GM19099 (cell line): ENCODE data around the gene RABGAP1.

Source experiments
- POLR2A ChIP-seq: IDR thresholded peaks from 3 replicates; pipeline ENCODE4 v1.6.1; 2011; ENCODE audit warnings: low read depth; ENCODE audit not compliant: insufficient read length; ENCODE audit errors: extremely low read depth

The RABGAP1 gene

GRCh38 chr9:122940749-122941581 is at the start of gene RABGAP1:
Gene RABGAP1 (plus strand): TSS chr9:122941020. CDS start chr9:122957060, 16,040 bp downstream.
- peak; percentile 85 for TF ChIP-seq POLR2A

- no peak for TF ChIP-seq POLR2A
Measured at GRCh38 chr9:122897969-122898368, 42.9 kb upstream of the RABGAP1 start.

DNA sequence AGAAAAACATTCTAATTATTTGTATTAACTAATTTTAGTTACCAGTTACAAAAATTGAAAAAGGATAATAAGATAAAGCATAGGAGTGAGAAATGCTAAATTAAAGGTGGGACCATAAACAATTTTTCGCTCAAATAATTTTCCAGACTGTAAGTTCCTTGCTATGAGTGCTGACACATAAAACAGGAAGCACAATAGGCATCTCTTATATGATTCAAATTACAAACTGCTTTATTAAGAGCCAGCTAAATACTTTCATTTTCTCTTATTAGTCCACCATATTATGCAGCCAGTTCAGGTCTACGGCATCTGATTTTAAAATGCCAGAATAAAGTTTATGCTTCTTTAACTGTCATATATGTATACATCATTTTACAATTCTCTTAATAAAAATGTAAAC is 40.0 kb upstream of the RABGAP1 start:
- no peak for TF ChIP-seq POLR2A

GRCh38 chr9:122904466-122904822 is 36.4 kb upstream of the RABGAP1 start:
- TF ChIP-seq POLR2A: no peak

DNA sequence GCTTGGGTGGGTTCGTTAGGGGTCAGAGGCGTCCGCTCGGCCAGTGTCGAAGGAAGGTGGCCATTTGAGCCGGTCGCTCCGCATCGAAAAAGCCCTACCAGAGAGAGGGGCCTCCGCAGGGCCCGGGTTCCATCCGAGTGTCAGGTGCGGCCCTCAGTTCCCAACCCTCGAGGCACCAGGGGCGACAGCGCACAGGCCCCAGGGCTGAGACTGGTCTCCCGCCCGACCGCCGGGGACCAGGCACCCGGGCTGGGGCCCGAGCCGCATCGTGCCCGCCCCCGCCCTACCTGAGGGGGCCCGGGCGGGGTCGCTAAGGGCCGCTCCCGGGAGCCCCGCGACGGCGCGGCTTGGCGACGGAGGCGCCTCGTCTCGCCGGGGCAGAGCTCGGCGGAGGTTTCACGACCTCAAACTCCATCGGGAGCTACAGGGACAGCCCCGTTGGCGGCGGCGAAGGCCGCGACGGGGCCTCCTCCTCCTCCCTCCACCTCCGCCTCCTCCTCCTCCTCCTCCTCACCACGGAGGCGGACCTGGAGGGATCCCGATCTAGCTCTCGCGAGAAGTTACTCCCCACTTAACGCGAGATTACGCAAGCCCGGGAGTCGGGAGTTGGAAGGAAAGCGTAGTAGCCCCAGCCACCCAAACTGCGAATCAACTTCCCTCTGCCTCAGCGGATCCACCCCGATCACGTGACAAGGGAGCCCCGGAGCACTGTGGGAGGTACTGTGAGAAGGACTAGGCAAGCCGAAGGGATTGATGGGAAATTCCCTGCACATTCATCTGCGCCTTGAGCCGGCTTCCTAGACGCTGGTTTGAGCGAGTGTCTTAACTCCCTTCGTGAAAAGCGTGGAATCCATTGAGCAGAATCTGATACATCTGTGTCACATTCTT is 35.8 kb upstream of the RABGAP1 start, which contains the start of gene RC3H2:
RC3H2 (minus strand) TSS at position 537 of the 888 bp plus-strand sequence. CDS start 7,850 bp downstream, outside the sequence.
- peak; percentile 96 for TF ChIP-seq POLR2A

- no peak for TF ChIP-seq POLR2A
Measured at GRCh38 chr9:122912671-122912963, 28.2 kb upstream of the RABGAP1 start.

DNA sequence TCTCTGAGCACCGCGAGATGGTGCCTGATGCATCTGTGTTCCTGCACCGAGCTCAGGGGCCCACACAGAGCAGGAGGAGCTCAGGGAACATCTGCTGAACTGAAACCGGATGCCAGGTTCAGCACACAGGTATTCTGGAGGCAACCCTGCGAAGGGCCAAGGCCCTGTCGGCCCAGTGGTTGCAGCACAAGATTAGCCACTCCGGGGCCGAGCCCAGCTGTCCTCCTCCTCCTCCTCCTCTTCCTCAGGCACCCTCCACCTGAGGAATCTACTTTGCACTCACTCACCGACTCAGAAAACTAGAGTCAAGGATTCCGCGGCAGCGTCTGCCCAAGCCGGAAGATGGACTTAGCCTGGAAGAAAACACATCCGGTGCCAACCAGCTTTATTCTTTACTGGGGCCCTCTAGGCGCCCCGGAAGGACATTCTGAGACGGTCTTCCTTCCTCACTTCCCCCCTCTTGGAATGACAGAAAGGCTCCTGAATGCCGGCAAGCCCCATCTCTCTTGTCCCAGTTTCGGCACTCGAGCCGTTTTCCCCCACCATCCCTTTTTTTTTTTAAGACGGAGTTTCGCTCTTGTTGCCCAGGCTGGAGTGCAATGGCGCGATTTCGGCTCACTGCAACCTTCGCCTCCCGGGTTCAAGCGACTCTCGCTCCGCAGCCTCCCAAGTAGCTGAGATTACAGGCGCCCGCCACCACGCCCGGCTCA is 27.7 kb upstream of the RABGAP1 start, which contains the start of gene ZBTB6:
ZBTB6 (minus strand) TSS at position 360 of the 710 bp plus-strand sequence. CDS start 1,251 bp downstream, outside the sequence.
- peak; percentile 85 for TF ChIP-seq POLR2A

DNA sequence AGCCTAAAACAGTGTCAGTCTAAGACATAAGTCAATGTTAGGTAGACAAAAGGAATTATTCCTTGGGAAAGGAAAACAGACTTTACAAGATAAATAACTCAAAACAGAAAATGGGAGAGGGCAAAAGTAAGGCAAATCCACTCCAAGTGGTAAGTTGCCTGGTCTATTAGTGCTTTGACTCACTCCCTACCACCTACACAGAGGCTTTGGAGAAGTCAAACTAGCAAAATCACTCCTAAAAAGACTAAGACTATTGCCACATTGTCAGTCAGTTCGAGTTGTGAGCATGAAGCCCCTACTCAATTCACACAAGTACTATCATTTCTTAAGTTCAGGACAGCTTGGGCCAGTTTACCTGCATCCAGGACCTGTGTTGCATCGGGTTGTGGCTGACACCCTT is 22.5 kb upstream of the RABGAP1 start:
- no peak for TF ChIP-seq POLR2A

DNA sequence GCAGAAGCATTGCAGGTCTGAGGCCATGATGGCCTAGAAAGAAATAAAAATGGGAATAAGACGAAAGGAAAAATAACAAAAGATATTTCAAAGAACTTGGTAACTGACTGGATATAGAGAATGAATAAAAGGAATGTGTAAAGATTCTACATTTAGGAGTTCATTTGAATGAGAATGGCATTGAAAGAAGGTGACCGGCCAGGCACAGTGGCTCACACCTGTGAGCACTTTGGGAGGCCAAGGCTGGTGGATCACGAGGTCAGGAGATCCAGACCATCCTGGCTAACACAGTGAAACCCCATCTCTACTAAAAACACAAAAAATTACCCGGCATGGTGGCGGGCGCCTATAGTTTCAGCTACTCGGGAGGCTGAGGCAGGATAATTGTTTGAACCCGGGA is 18.1 kb upstream of the RABGAP1 start:
- TF ChIP-seq POLR2A: no peak

DNA sequence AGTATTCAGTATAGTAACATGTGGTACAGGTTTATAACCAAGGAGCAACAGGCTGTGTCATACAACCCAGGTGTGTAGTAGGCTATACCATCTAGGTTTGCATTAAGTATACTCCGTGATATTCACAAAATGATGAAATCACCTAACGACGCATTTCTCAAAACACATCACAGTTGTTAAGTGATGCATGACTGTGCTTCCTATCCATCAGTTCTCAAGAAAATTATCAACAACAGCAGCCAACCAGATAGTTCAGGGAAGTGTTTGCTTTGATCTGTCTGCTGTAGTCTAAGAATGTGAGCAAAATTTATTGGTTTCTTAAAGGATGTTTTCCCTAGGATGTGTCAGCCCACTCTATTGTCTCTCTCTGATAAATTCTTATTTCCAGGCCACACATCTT is 16.9 kb upstream of the RABGAP1 start:
- no peak for TF ChIP-seq POLR2A

DNA sequence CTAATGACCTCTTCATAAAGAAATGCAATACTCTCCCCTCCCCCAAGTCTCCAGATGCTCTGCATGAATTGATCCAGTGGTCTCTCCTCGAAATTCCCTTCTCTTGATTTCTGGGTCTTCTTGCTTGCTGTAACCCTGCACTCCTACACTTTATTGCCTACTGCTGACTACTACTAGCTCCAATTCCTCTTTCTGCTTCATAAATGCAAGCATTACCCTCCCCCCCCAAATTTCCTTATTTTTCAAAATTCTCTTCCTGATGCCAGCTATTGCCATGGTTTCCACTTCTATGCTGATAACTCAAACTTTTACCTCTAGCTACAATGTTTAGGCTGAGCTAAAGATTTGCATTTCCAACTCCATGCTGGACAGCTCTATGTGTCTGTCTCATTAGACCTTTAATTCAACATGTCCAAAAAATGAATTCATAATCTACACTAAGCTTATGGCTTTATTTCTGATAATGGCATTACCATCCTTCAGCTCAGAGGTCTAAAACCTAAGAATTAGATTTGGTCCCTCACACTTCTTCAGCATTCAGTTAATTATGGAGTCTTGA is 10.9 kb upstream of the RABGAP1 start:
- TF ChIP-seq POLR2A: no peak

DNA sequence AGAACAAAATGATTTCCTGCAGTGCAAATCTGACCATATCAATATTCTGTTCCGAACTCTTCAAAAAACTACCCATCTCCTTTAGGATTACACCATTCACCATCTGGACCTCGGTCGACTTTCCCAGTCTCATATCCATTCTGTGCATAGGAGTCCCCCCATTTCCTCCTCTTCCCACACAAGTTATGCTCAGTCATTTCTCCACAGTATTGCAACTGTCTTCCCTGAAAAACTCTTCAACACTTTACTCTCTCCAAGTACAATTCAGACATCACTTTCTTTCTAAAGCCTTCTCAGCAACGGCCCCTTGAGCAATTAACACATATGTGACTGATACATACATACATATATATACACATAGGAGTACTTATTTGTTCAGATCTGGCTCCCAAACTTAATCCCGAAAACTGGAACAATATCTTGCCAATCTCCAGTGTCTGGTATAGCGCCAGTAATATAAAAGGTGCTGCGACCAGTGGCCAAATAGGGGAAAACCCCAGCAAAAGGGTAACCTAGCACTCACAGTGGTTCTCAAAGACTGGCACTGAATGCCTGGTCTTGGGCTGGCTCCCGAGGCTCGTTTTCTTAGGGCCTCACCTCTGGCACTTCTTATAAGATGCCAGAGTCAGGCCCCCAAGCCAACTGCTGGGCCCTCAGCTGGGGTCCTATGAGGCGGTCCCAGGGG is 10.1 kb upstream of the RABGAP1 start:
- no peak for TF ChIP-seq POLR2A

GRCh38 chr9:122931226-122932121 is 9.3 kb upstream of the RABGAP1 start, which contains the start of gene ZBTB26:
Gene ZBTB26 (minus strand): TSS chr9:122931512. CDS start chr9:122919934, 11,578 bp downstream.
- peak; percentile 89 for TF ChIP-seq POLR2A
